Motor neuron (in vitro differentiated cells): ENCODE measurements around the gene TMIGD2. TPM values are rescaled to one million over a fixed set of nuclear protein-coding genes. Genes with fewer than 3 reads are reported as not detected.
"Not testable (repeated sequence)": the region's sequence is repeated elsewhere in the genome, so short reads cannot be mapped to it uniquely, and the experiment has no call there.

Source experiments
- ATAC-seq, 8 experiments: fragments of 200-7000 bp; cut with Tn5 transposase; replicated peaks in 6 of 8; 2 replicates each; pipeline ENCODE4 v1.8.0; 2021; ENCODE audit warnings: mild to moderate bottlenecking in 8 of 8, moderate library complexity in 8 of 8
- H3K27ac ChIP-seq, 2 donors: fragments of 250-450 bp; sonication (Bioruptor Pico); 2 replicates each; pipeline ENCODE4 v1.9.0; 2021; ENCODE audit warnings: antibody characterized with exemption in 2 of 2, mild to moderate bottlenecking in 2 of 2, moderate library complexity in 1 of 2
- H3K4me1 ChIP-seq, 2 donors: fragments of 250-450 bp; sonication (Bioruptor Pico); replicated peaks in 1 of 2; 2 replicates each; pipeline ENCODE4 v1.6.1; 2021; ENCODE audit warnings: antibody characterized with exemption in 2 of 2, mild to moderate bottlenecking in 2 of 2, moderate library complexity in 1 of 2
- H3K4me3 ChIP-seq, 5 donors: fragments of 250-450 bp; sonication (Bioruptor Pico); 2 replicates each; pipeline ENCODE4 v1.9.0; 2021; ENCODE audit warnings: antibody characterized with exemption in 5 of 5, mild to moderate bottlenecking in 5 of 5, moderate library complexity in 4 of 5
- WGBS, 10 experiments: fragments of 450-650 bp; shearing (Covaris generic); methylation state at CpG; one replicate each; pipeline ENCODE4 v1.0.0; 2022; 5-methylcytosine and 5-hydroxymethylcytosine counted together
- in situ Hi-C, 9 experiments: fragments of 400-800 bp; cut with MboI; loops; one replicate each; pipeline ENCODE4 v1.15.0; 2021; ENCODE audit warnings: low sequenced_read_pairs in 9 of 9, low pct_unique_long_range_greater_than_20kb in 2 of 9; ENCODE audit not compliant: unreplicated experiment in 9 of 9
- total RNA-seq, 8 experiments: library from RNA; unstranded; fragments of 300-600 nt; gene quantifications; 2 replicates each; pipeline versions ENCODE4 v1.2.3 to v1.2.4, GENCODE V29; 2022

Gene TMIGD2
- total RNA-seq, 8 experiments from 2014 or later = 0.29 to 1.2 (median 0.43) TPM; not detected in 3

GRCh38 chr19:4337906-4338440 lies 35.8 kb upstream of the TMIGD2 start:
- peaks cover 3 to 15% of the 10 kb centered on the region in 2 donors for H3K4me1 ChIP-seq
- H3K27ac ChIP-seq = peak overlapping the region; percentile 43 to 68
- peak overlapping the region in 3 of 5 donors; percentile 2 to 13 (median 10) for H3K4me3 ChIP-seq
- in situ Hi-C loops = no loop called here
- WGBS, 10 experiments = 12 to 30% (median 22%) methylated on average over 2 to 7 of the region's 14 CpGs; no CpG with 5 or more reads in 5 of the 10 experiments
- ATAC-seq = no peak

DNA sequence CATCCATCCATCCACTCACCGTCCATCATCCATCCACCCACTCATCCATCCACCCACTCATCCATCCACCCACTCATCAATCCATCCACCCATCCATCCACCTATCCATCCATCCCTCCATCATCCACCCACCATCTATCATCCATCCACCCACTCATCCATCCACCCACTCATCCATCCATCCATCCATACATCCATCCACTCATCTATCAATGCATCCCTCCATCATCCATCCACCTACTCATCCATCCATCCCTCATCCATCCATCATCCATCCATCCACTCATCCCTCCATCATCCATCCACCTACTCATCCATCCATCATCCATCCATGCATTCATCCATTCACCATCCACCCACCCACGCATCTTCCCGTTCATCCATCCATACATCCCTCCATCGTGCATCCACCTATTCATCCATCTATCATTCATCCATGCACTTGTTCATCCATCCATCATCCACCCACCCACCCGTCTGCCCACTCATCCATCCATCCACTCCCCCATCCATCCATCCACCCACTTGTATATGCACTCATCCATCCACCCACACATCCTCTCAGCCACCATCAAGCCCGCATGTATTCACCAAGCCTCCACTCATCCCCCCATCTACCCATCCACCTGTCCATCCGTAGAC lies 32.9 kb upstream of the TMIGD2 start:
- 71 to 100% (median 90%) methylated on average over 2 to 6 of the region's 7 CpGs; no CpG with 5 or more reads in 3 of the 10 experiments for WGBS, 10 experiments
- no peak for ATAC-seq
- Histone ChIP-seq H3K27ac (no peak overlapping the region), H3K4me1 (peaks cover 0 to 13% of the 10 kb centered on the region in 2 donors), H3K4me3 (no peak overlapping the region)
- in situ Hi-C loops = no loop called here

DNA sequence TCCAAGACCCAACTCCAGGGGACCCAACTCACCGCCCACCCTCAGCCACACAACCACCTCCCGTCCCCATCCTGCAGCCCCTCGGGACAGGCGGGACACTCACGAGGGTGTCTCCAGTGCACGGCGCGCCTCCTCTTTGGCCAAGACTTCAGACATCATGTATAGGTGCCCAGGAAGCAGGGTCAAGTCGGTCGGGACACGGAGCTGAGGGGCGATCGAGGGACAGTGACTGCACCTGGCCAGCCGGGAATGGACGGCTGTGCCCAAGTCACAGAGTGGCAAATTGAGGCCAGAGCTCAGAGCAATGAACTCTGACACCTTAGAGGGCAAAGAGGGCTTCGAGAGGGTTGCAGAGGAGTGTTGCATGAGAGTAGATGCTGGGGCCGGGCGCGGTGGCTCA lies 27.7 kb upstream of the TMIGD2 start:
- in situ Hi-C loops = no loop called here
- 90 to 97% (median 90%) methylated on average over 2 to 14 of the region's 19 CpGs; no CpG with 5 or more reads in 7 of the 10 experiments for WGBS, 10 experiments
- Histone ChIP-seq H3K27ac (no peak overlapping the region), H3K4me1 (peaks cover 5 to 17% of the 10 kb centered on the region in 2 donors), H3K4me3 (no peak overlapping the region)
- no peak for ATAC-seq

GRCh38 chr19:4328991-4329681 lies 26.9 kb upstream of the TMIGD2 start:
- Histone ChIP-seq H3K27ac (peak overlapping the region; percentile 80 to 83), H3K4me3 (peak overlapping the region; percentile 54 to 71 (median 59)), H3K4me1 (peaks cover 5 to 17% of the 10 kb centered on the region in 2 donors)
- ATAC-seq, in situ Hi-C loops: not testable (repeated sequence)
- 0 to 40% (median 9%) methylated on average over 1 to 15 of the region's 35 CpGs; no CpG with 5 or more reads in 5 of the 10 experiments for WGBS, 10 experiments

DNA sequence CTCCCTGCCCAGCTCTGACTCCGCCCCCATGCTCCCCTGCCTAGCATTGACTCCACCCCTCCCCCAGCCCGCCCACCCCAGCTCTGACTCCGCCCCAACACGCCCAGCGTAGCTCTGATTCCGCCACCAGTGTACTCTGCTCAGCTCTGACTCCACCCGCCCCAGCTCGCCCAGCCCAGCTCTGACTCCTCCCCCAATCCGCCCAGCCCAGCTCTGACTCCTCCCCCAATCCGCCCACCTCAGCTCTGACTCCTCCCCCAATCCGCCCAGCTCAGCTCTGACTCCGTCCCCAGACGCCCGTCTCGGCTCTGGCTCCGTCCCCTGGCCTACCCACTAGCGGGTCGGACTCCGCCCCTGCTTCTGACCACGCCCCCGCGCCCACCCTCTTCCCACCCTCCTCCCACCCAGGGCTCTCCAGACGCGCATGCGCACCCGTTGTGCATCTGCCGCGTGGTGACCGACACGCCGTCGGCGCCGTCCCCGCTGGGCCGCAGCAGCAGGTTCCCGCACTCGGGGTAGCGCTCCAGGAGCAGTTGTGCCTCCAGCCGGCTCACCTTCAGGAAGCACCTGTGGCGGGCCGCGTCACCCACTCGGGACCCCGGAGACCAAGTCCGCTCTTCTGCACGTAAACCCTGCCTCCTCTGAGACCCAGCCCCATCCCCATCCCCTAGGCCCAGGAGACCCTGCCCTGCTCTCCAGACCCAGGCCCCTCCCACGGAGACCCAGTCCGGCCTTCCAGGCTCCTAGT lies 26.2 kb upstream of the TMIGD2 start:
- H3K27ac ChIP-seq = peak overlapping the region; percentile 80 to 83
- peak; percentile 83 to 89 (median 86) for ATAC-seq
- H3K4me3 ChIP-seq = peak overlapping the region; percentile 54 to 71 (median 59)
- peaks cover 5 to 17% of the 10 kb centered on the region in 2 donors for H3K4me1 ChIP-seq
- in situ Hi-C loops = no loop called here
- 0 to 8% (median 0%) methylated on average over 1 to 2 of the region's 49 CpGs; no CpG with 5 or more reads in 7 of the 10 experiments for WGBS, 10 experiments

DNA sequence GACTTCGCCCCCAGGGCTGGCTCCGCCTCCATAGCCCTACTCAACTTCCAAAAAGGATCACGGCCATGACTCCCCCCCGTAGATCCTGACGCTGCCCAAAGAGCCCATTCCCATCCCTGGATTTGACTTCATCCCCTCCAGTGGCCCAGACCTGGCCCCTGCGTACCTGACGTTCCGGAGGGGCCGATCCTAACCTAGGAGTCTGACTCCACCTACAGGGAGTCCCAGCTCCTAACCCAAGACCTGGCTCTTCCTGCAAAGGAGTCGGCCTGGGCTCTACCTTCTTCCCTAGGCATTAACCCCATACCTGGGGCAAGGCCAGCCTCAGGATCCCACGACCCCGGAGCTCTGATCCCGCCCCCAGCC lies 25.7 kb upstream of the TMIGD2 start:
- no CpG with 5 or more reads among the region's 13 CpGs for WGBS, 10 experiments
- ATAC-seq = peak; percentile 2 to 40 (median 26)
- Histone ChIP-seq H3K4me1 (peaks cover 5 to 17% of the 10 kb centered on the region in 2 donors), H3K4me3 (peak overlapping the region; percentile 29 to 46 (median 45)), H3K27ac (no peak overlapping the region)
- in situ Hi-C loops = no loop called here

- peak; percentile 25 to 56 (median 48) for ATAC-seq
- WGBS, 10 experiments = 0 to 35% (median 0%) methylated on average over 1 to 4 of the region's 30 CpGs; no CpG with 5 or more reads in 7 of the 10 experiments
- peak overlapping the region in 1 of 2 donors; percentile 40 for H3K27ac ChIP-seq
- peak overlapping the region; percentile 29 to 46 (median 45) for H3K4me3 ChIP-seq
- in situ Hi-C loops = no loop called here
- H3K4me1 ChIP-seq = peaks cover 5 to 17% of the 10 kb centered on the region in 2 donors
Measured at GRCh38 chr19:4327252-4327876, 25.2 kb upstream of the TMIGD2 start.

DNA sequence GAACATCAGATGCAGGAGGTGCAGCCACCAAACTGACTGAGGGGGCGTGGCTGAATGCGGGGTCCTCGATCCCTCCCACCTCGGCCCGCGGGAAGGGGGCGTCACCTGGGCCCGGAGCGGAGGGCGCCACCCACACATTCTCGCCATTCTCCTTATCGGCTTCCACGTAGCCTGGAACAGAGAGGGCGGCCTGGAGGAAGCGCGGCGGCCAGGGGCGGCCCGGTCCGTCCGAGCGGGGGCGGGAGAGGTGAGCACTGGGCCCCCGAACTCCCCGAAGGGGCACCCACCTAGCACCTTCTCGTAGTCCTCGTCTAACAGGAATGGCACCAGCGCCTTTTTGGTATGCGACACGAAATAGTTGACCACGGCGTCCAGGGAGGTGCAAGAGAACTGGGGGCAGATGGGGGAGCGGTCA lies 24.7 kb upstream of the TMIGD2 start:
- no peak overlapping the region for H3K27ac ChIP-seq
- WGBS, 10 experiments = 0% methylated on average over 3 to 6 of the region's 33 CpGs; no CpG with 5 or more reads in 8 of the 10 experiments
- peaks cover 5 to 17% of the 10 kb centered on the region in 2 donors for H3K4me1 ChIP-seq
- peak overlapping the region in 4 of 5 donors; percentile 29 to 46 (median 45) for H3K4me3 ChIP-seq
- no peak for ATAC-seq
- in situ Hi-C loops = no loop called here

GRCh38 chr19:4326215-4326836 lies 24.1 kb upstream of the TMIGD2 start:
- Histone ChIP-seq H3K4me1 (peaks cover 5 to 17% of the 10 kb centered on the region in 2 donors), H3K27ac (no peak overlapping the region), H3K4me3 (peak overlapping the region in 1 of 5 donors; percentile 45)
- WGBS, 10 experiments = 5 to 80% (median 35%) methylated on average over 2 to 9 of the region's 13 CpGs; no CpG with 5 or more reads in 4 of the 10 experiments
- in situ Hi-C loops = no loop called here
- ATAC-seq = no peak

DNA sequence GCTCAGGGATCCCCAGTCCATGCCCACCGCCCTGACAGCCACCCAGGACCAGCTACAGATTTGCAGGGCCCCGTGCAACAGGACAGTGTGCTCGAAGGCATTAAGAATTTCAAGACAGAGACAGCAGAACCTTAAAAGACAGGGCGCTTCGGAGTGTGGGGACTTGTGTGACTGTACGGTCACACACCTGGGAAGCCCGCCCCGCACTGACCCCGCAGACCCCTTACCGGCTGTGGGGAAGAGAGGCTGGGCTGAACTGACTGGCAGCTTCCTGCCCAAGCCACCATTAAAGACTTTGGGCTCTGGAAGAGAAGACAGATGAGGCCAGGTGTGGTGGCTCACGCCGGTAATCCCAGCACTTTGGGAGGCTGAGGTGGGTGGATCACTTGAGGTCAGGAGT lies 22.0 kb upstream of the TMIGD2 start:
- in situ Hi-C loops = no loop called here
- H3K27ac ChIP-seq = no peak overlapping the region
- ATAC-seq = no peak
- H3K4me3 ChIP-seq = no peak overlapping the region
- peaks cover 3 to 13% of the 10 kb centered on the region in 2 donors for H3K4me1 ChIP-seq
- WGBS, 10 experiments = 78 to 90% methylated on average over 2 to 3 of the region's 12 CpGs; no CpG with 5 or more reads in 8 of the 10 experiments

- 100% methylated on average over 2 of the region's 9 CpGs; no CpG with 5 or more reads in 9 of the 10 experiments for WGBS, 10 experiments
- H3K4me1 ChIP-seq = peaks cover 0 to 11% of the 10 kb centered on the region in 2 donors
- no peak for ATAC-seq
- in situ Hi-C loops = no loop called here
- no peak overlapping the region for H3K27ac ChIP-seq
- H3K4me3 ChIP-seq = no peak overlapping the region
Measured at GRCh38 chr19:4323692-4324091, 21.5 kb upstream of the TMIGD2 start.
